ENCODE results near the gene PDGFRB.

- TF ChIP-seq EP300 (IDR thresholded peaks at IDR 0.05) (no peak), CTCF (IDR thresholded peaks at IDR 0.05) (no peak)
Observed at GRCh38 chr5:150082374-150082773, 73.3 kb downstream of the PDGFRB start.
